GM23338 (cell line): ENCODE measurements around the gene NPFF. TPM values are rescaled to one million over a fixed set of nuclear protein-coding genes. Genes with fewer than 3 reads are reported as not detected.

Experiments
- ATAC-seq: fragments of 200-7000 bp; cut with Tn5 transposase; 3 replicates; pipeline ENCODE4 v1.9.1; 2020
- DNase-seq: peaks from one replicate; pipeline ENCODE4 v3.0.0-alpha.2; 2015; ENCODE audit warnings: low spot score
- H2AFZ ChIP-seq: fragments of 200-600 bp; sonication (generic); 2 replicates; pipeline ENCODE4 v1.8.0; 2016; ENCODE audit warnings: antibody characterized with exemption, mild to moderate bottlenecking, moderate library complexity
- H3F3A ChIP-seq: fragments of 200-600 bp; sonication (generic); replicated peaks from 2 replicates; pipeline ENCODE4 v1.8.0; 2017; ENCODE audit warnings: antibody characterized with exemption, mixed run types, low read depth
- H3K27ac ChIP-seq: fragments of 200-600 bp; sonication (generic); 2 replicates; pipeline ENCODE4 v1.6.1; 2016; ENCODE audit warnings: low read depth
- H3K27me3 ChIP-seq: fragments of 200-600 bp; sonication (generic); 2 replicates; pipeline ENCODE4 v1.8.0; 2016; ENCODE audit warnings: mild to moderate bottlenecking, mixed run types, moderate library complexity; ENCODE audit not compliant: insufficient read depth
- H3K36me3 ChIP-seq: fragments of 200-600 bp; sonication (generic); 2 replicates; pipeline ENCODE4 v1.8.0; 2016; ENCODE audit warnings: mild to moderate bottlenecking; ENCODE audit not compliant: insufficient read depth
- H3K4me1 ChIP-seq: fragments of 200-600 bp; sonication (generic); 2 replicates; pipeline ENCODE4 v1.8.0; 2016; ENCODE audit warnings: mild to moderate bottlenecking, moderate library complexity; ENCODE audit not compliant: insufficient read depth
- H3K4me2 ChIP-seq: fragments of 200-600 bp; sonication (generic); 2 replicates; pipeline ENCODE4 v1.7.1; 2017; ENCODE audit warnings: mixed run types
- H3K4me3 ChIP-seq: fragments of 200-600 bp; sonication (generic); 2 replicates; pipeline ENCODE4 v1.6.1; 2016; ENCODE audit warnings: mixed run types
- H3K79me2 ChIP-seq: fragments of 200-600 bp; sonication (generic); replicated peaks from 2 replicates; pipeline ENCODE4 v1.8.0; 2017; ENCODE audit warnings: mild to moderate bottlenecking; ENCODE audit not compliant: insufficient read depth
- H3K9me2 ChIP-seq: fragments of 200-600 bp; sonication (generic); 2 replicates; pipeline ENCODE4 v1.8.0; 2017; ENCODE audit not compliant: insufficient read depth
- H4K20me1 ChIP-seq: fragments of 200-600 bp; sonication (generic); replicated peaks from 2 replicates; pipeline ENCODE4 v1.8.0; 2017; ENCODE audit warnings: mild to moderate bottlenecking; ENCODE audit not compliant: insufficient read depth
- H3K27ac Mint-ChIP-seq: 2 replicates; pipeline ENCODE4 v1.8.0; 2020; ENCODE audit warnings: inconsistent platforms, mild to moderate bottlenecking, moderate library complexity, mixed read lengths
- H3K27me3 Mint-ChIP-seq: 3 replicates; pipeline ENCODE4 v1.8.0; 2022; ENCODE audit warnings: low read depth, mild to moderate bottlenecking, moderate library complexity, mixed read lengths, inconsistent platforms; ENCODE audit not compliant: insufficient read depth, poor library complexity
- H3K36me3 Mint-ChIP-seq: 3 replicates; pipeline ENCODE4 v1.8.0; 2021; ENCODE audit warnings: low read depth, mild to moderate bottlenecking, inconsistent platforms, moderate library complexity, mixed read lengths
- H3K4me1 Mint-ChIP-seq: 3 replicates; pipeline ENCODE4 v1.8.0; 2020; ENCODE audit warnings: mild to moderate bottlenecking, inconsistent platforms, mixed read lengths
- H3K4me3 Mint-ChIP-seq: 3 replicates; pipeline ENCODE4 v1.8.0; 2021; ENCODE audit warnings: moderate library complexity, mild to moderate bottlenecking, inconsistent platforms, mixed read lengths
- H3K9me3 Mint-ChIP-seq: 3 replicates; pipeline ENCODE4 v1.8.0; 2020; ENCODE audit warnings: moderate library complexity, mild to moderate bottlenecking, inconsistent platforms, mixed read lengths
- CREB1 ChIP-seq: fragments of 250-450 bp; sonication (Bioruptor Pico); IDR thresholded peaks from 2 replicates; pipeline ENCODE4 v1.5.0; 2020; ENCODE audit warnings: low read depth, mild to moderate bottlenecking, moderate library complexity
- CTCF ChIP-seq, 2 experiments: fragments of 200-600 bp in 1 of 2; sonication (generic) in 1 of 2; conservative IDR thresholded peaks; 2 replicates each; pipeline versions ENCODE4 v1.5.1 to v1.6.1; 2016 to 2017; ENCODE audit warnings: antibody characterized with exemption in 2 of 2, low read depth in 2 of 2, mild to moderate bottlenecking in 2 of 2, moderate library complexity in 1 of 2
- ETS1 ChIP-seq: IDR thresholded peaks from 2 replicates; pipeline ENCODE4 v1.6.1; 2016; ENCODE audit warnings: antibody characterized with exemption
- EZH2 ChIP-seq: fragments of 200-600 bp; sonication (generic); IDR thresholded peaks from one replicate; pipeline ENCODE4 v1.8.0; 2017; ENCODE audit warnings: antibody characterized with exemption, mild to moderate bottlenecking, low read depth; ENCODE audit not compliant: unreplicated experiment
- EZH2phosphoT487 ChIP-seq: fragments of 200-600 bp; sonication (generic); IDR thresholded peaks from one replicate; pipeline ENCODE4 v1.8.1; 2018; ENCODE audit warnings: antibody characterized with exemption; ENCODE audit not compliant: unreplicated experiment
- JUNB ChIP-seq: IDR thresholded peaks from one replicate; pipeline ENCODE4 v1.6.1; 2016; ENCODE audit warnings: antibody characterized with exemption; ENCODE audit not compliant: unreplicated experiment
- NANOG ChIP-seq: IDR thresholded peaks from 2 replicates; pipeline ENCODE4 v1.6.1; 2016; ENCODE audit warnings: antibody characterized with exemption, borderline replicate concordance
- POLR2AphosphoS5 ChIP-seq: IDR thresholded peaks from 2 replicates; pipeline ENCODE4 v1.6.1; 2016; ENCODE audit warnings: antibody characterized with exemption, low read depth
- REST ChIP-seq: IDR thresholded peaks from one replicate; pipeline ENCODE4 v1.6.1; 2018; ENCODE audit warnings: antibody characterized with exemption; ENCODE audit not compliant: unreplicated experiment
- STAT1 ChIP-seq: IDR thresholded peaks from one replicate; pipeline ENCODE4 v1.6.1; 2016; ENCODE audit warnings: antibody characterized with exemption; ENCODE audit not compliant: unreplicated experiment
- ZNF114 ChIP-seq: fragments of 250-450 bp; sonication (Bioruptor Pico); IDR thresholded peaks from 2 replicates; pipeline ENCODE4 v1.5.0; 2020; ENCODE audit warnings: mild to moderate bottlenecking, moderate library complexity
- ZNF331 ChIP-seq: fragments of 250-450 bp; sonication (Bioruptor Pico); IDR thresholded peaks from 2 replicates; pipeline ENCODE4 v1.5.0; 2020; ENCODE audit warnings: low read depth, mild to moderate bottlenecking, moderate library complexity
- ZNF462 ChIP-seq: fragments of 250-450 bp; sonication (Bioruptor Pico); IDR thresholded peaks from 2 replicates; pipeline ENCODE4 v1.5.0; 2020; ENCODE audit warnings: mild to moderate bottlenecking, moderate library complexity
- polyA plus RNA-seq: library from polyadenylated mRNA; unstranded; fragments of >200 nt; fragmentation: Nextera tagmentation; extraction: Ambion mirVana; gene quantifications from 2 replicates; pipeline ENCODE4 v1.2.1, GENCODE V29; 2016
- total RNA-seq: library from RNA; depleted of rRNA; stranded (reverse); fragments of >200 nt; shearing (Covaris generic); gene quantifications from 2 replicates; pipeline ENCODE4 v1.2.3, GENCODE V29; 2014

Gene NPFF
- total and polyA plus RNA-seq, 2 experiments from 2014 or later, result 0.69 to 0.71 TPM

- Histone ChIP-seq H3K36me3 (no peaks in the 10 kb centered on the region), H3K79me2 (no peaks in the 10 kb centered on the region), H3K27ac (no peak overlapping the region), H3K27me3 (no peaks in the 10 kb centered on the region), H3K4me1 (no peaks in the 10 kb centered on the region), H3K9me2 (no peaks in the 10 kb centered on the region), H3K4me2 (no peak overlapping the region), H3K4me3 (no peak overlapping the region), H3F3A (no peaks in the 10 kb centered on the region), H2AFZ (no peak overlapping the region), H4K20me1 (peaks cover 3% of the 10 kb centered on the region; the same call in 1 of the 2 replicates)
- no peak for ATAC-seq
- no peak overlapping the region for H3K27ac Mint-ChIP-seq
- H3K36me3 Mint-ChIP-seq, result peaks cover 2% of the 10 kb centered on the region
- H3K9me3 Mint-ChIP-seq, result no peaks in the 10 kb centered on the region
- no peak overlapping the region for H3K4me3 Mint-ChIP-seq
- H3K27me3 Mint-ChIP-seq, result peaks cover 1% of the 10 kb centered on the region
- no peak for DNase-seq
- TF ChIP-seq POLR2AphosphoS5 (no peak), ZNF114 (no peak), NANOG (no peak), ZNF462 (CRISPR knock-in tag) (no peak), EZH2phosphoT487 (no peak), ETS1 (no peak), EZH2 (no peak), REST (no peak), CREB1 (no peak), JUNB (no peak), CTCF (conservative IDR thresholded peaks at IDR 0.05; ENCODE audit: low read depth in 2 of 2) (no peak), ZNF331 (CRISPR knock-in tag) (no peak), STAT1 (no peak)
- peaks cover 12% of the 10 kb centered on the region for H3K4me1 Mint-ChIP-seq
Observed at GRCh38 chr12:53515291-53515680, 8.0 kb upstream of the NPFF start.
